Lung (tissue), 12 donors: ENCODE measurements around the gene C7orf25. TPM values are rescaled to one million over a fixed set of nuclear protein-coding genes. Genes with fewer than 3 reads are reported as not detected.

Experiments
- ATAC-seq: fragments of 200-7000 bp; cut with Tn5 transposase; one replicate; pipeline ENCODE4 v1.9.1; 2020; ENCODE audit warnings: moderate number of reproducible peaks; ENCODE audit not compliant: insufficient read depth, low FRiP score
- DNase-seq, 3 donors: peaks; one replicate each; pipeline ENCODE4 v3.0.0-alpha.2; 2013 to 2017
- H3K27ac ChIP-seq, 2 donors: one replicate each; pipeline ENCODE4 v1.5.1; 2013; ENCODE audit warnings: mild to moderate bottlenecking in 2 of 2, moderate library complexity in 2 of 2, control low read depth in 1 of 2, inconsistent platforms in 1 of 2, low read depth in 1 of 2, low read length in 1 of 2
- H3K27me3 ChIP-seq, 3 donors: one replicate each; pipeline ENCODE4 v1.5.1; 2013; ENCODE audit warnings: low read length in 2 of 3; ENCODE audit not compliant: control insufficient read depth in 3 of 3, insufficient read depth in 3 of 3
- H3K36me3 ChIP-seq, 4 donors: one replicate each; pipeline ENCODE4 v1.5.1; 2013; ENCODE audit warnings: low read length in 4 of 4, mild to moderate bottlenecking in 1 of 4, moderate library complexity in 1 of 4; ENCODE audit not compliant: control insufficient read depth in 4 of 4, insufficient read depth in 4 of 4
- H3K4me1 ChIP-seq, 5 donors: one replicate each; pipeline ENCODE4 v1.5.1; 2013; ENCODE audit warnings: low read length in 5 of 5, mild to moderate bottlenecking in 2 of 5, moderate library complexity in 1 of 5; ENCODE audit not compliant: control insufficient read depth in 5 of 5, insufficient read depth in 5 of 5
- H3K4me3 ChIP-seq: one replicate; pipeline ENCODE4 v1.5.1; 2013; ENCODE audit warnings: mild to moderate bottlenecking, control low read depth, moderate library complexity
- H3K9ac ChIP-seq, 2 donors: one replicate each; pipeline ENCODE4 v1.5.1; 2013; ENCODE audit warnings: low read length in 2 of 2, control low read depth in 1 of 2; ENCODE audit not compliant: insufficient read depth in 1 of 2
- H3K9me3 ChIP-seq, 4 donors: one replicate each; pipeline ENCODE4 v1.5.1; 2013; ENCODE audit warnings: low read length in 3 of 4, mild to moderate bottlenecking in 1 of 4, moderate library complexity in 1 of 4; ENCODE audit not compliant: control insufficient read depth in 4 of 4, insufficient read depth in 3 of 4
- WGBS, 2 donors: extraction: QIAGEN DNeasy Blood & Tissue Kit; methylation state at CpG; one replicate each; pipeline ENCODE4 v1.1.7; 2013; 5-methylcytosine and 5-hydroxymethylcytosine counted together
- polyA plus RNA-seq, 2 donors: library from polyadenylated mRNA; stranded (reverse); fragments of 200-250 nt; gene quantifications; one replicate each; pipeline ENCODE4 v1.2.1, GENCODE V29; 2013
- total RNA-seq, 2 donors: library from RNA; depleted of rRNA in 1 of 2; stranded (reverse); fragments of >200 nt in 1 of 2; gene quantifications; one replicate each; pipeline ENCODE4 v1.2.1, GENCODE V29; 2014 to 2021
- TF ChIP-seq, protein P1 (sequence below): IDR thresholded peaks from 2 replicates; pipeline ENCODE4 v1.5.1; 2012; ENCODE audit warnings: mild to moderate bottlenecking; ENCODE audit errors: control extremely low read depth, extremely low read depth
- donor health status: control.
- donor health status: control.
- donor health status: Bipolar disorder and iron deficiency.
- donor health status: healthy.
- donor health status: DM: yes; HTN: yes; CAD: no.

C7orf25 gene
- total and polyA plus RNA-seq, 4 donors = 5.6 to 10.2 (median 6.2) TPM

DNA sequence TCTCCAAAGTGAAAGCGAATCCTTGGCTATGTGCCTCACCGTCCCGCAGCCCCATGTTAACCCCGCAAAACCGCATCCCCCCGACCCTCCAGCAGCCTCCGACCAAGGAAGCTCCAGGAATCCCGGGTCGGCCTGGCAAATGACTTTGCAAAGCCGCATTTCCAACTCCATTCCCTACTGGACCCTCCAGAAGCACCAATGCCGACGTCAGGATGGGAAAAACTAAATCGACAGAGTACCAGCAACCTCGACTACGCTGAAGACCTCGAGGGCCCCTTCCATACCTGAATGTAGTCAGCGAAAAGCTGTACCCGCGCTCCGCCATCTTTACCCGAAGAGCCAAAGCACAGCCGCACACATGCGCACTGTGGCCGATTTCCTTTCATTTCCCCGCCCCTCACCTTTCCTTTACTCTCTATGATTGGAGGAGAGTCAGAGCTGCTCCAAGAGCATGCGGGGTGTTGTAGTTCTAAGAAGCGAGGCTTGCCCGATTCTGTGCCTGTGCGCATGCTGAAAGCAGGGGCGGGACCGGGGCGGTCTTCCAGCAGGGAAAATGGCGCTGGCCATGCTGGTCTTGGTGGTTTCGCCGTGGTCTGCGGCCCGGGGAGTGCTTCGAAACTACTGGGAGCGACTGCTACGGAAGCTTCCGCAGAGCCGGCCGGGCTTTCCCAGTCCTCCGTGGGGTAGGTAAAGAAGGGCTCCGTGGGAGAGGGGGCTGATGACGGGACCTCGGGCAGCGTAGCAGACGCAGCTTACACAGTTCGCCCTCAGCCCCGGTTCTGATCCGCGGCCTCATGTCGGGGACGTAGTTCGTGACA, 20.2 kb upstream of the C7orf25 start, which contains the start of the genes MRPL32 and PSMA2:
Gene MRPL32 (plus strand): TSS at position 543 of the 818 bp plus-strand sequence. CDS start 11 bp downstream, at position 554.
Gene PSMA2 (minus strand): TSS at position 341 of the 818 bp plus-strand sequence. CDS start 16 bp downstream, at position 325.
- peak; percentile 100 for ATAC-seq
- peak within 1 kb of the TSS; percentile 76 to 91 for H3K9ac ChIP-seq
- H3K4me1 ChIP-seq = peaks cover 0 to 23% (median 7%) of the 10 kb centered on the region in 5 donors
- 0% methylated on average over 56 of the region's 56 CpGs for WGBS, 2 donors
- peak within 1 kb of the TSS; percentile 89 for H3K4me3 ChIP-seq
- no peaks in the 10 kb centered on the region for H3K27me3 ChIP-seq
- TF ChIP-seq, protein P1, sequence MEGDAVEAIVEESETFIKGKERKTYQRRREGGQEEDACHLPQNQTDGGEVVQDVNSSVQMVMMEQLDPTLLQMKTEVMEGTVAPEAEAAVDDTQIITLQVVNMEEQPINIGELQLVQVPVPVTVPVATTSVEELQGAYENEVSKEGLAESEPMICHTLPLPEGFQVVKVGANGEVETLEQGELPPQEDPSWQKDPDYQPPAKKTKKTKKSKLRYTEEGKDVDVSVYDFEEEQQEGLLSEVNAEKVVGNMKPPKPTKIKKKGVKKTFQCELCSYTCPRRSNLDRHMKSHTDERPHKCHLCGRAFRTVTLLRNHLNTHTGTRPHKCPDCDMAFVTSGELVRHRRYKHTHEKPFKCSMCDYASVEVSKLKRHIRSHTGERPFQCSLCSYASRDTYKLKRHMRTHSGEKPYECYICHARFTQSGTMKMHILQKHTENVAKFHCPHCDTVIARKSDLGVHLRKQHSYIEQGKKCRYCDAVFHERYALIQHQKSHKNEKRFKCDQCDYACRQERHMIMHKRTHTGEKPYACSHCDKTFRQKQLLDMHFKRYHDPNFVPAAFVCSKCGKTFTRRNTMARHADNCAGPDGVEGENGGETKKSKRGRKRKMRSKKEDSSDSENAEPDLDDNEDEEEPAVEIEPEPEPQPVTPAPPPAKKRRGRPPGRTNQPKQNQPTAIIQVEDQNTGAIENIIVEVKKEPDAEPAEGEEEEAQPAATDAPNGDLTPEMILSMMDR = no peak
- H3K27ac ChIP-seq = peak within 1 kb of the TSS; percentile 93 to 95
- H3K9me3 ChIP-seq = no peaks in the 10 kb centered on the region
- H3K36me3 ChIP-seq = peaks cover 3 to 19% (median 14%) of the 10 kb centered on the region in 4 donors
- DNase-seq = peak; percentile 97 to 99 (median 99)

DNA sequence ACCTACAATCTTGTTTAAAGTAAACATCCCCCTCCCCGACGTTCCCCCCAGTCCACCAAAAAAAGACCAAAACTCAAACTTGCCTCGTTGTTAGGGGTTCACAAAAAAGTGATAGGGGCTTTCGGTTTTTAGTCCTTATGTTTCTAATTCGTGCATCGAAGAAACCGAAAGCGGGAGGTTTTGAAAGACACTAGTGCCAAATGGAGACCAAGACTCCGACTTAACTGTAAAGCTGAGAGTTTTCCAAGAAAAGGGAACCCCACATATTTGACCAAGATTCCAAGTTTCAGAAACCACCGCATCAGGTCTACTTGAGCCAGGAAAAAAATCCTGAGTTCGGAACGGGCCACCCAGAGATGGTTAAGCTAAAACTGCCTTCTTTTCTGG, 19.6 kb upstream of the C7orf25 start:
- DNase-seq (peak in 2 of 3 donors; percentile 38 to 44), ATAC-seq (no peak)
- Histone ChIP-seq H3K27ac (peak overlapping the region; percentile 75 to 91), H3K9me3 (no peaks in the 10 kb centered on the region), H3K27me3 (no peaks in the 10 kb centered on the region), H3K36me3 (peaks cover 3 to 19% (median 14%) of the 10 kb centered on the region in 4 donors), H3K4me1 (peaks cover 0 to 23% (median 7%) of the 10 kb centered on the region in 5 donors), H3K9ac (peak overlapping the region; percentile 76 to 91), H3K4me3 (peak overlapping the region; percentile 89)
- 0% methylated on average over 12 of the region's 12 CpGs for WGBS, 2 donors
- TF ChIP-seq, protein P1 = no peak

DNA sequence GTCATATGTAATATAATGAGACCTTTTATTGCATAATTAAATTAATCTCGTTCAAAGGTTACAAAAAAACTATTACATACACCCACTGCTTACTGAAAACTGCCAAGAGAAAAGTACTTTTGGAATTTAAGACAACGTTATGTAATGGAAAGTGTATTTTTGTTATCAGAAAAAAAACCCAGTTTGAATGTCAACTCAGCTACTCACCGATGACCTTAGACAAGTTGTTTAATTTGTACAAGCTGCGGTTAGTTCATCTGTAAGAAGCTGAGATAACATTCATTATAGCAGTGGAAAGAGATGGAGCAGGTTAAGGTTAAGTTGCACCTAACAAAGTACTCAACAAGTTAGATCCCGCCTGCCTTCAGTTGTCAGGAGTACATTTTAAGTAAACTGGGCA, 19.0 kb upstream of the C7orf25 start:
- no peak overlapping the region for H3K4me3 ChIP-seq
- H3K36me3 ChIP-seq = peaks cover 4 to 19% (median 16%) of the 10 kb centered on the region in 4 donors
- H3K27ac ChIP-seq = no peak overlapping the region
- H3K9ac ChIP-seq = peak overlapping the region; percentile 76 to 91
- WGBS, 2 donors = 12 to 30% methylated on average over 5 of the region's 5 CpGs
- DNase-seq (peak in 1 of 3 donors; percentile 18), ATAC-seq (no peak)
- no peaks in the 10 kb centered on the region for H3K27me3 ChIP-seq
- H3K4me1 ChIP-seq = peaks cover 0 to 23% (median 7%) of the 10 kb centered on the region in 5 donors
- TF ChIP-seq, protein P1 = no peak
- H3K9me3 ChIP-seq = no peaks in the 10 kb centered on the region
